Stimulated activated CD8-positive, alpha-beta memory T cell treated with anti-CD3 and anti-CD28 coated beads, Interleukin-7, amount 100 ng/mL, for 48 hours (primary cell): ENCODE measurements around the gene FCAR.
"Not testable (repeated sequence)": the region's sequence is repeated elsewhere in the genome, so short reads cannot be mapped to it uniquely, and the experiment has no call there.

Source experiments
- DNase-seq, 2 donors: peaks; one replicate each; pipeline ENCODE4 v3.0.0-alpha.2; 2020; ENCODE audit warnings: low read depth in 1 of 2; ENCODE audit errors: extremely low read depth in 1 of 2

The FCAR gene

GRCh38 chr19:54893406-54893805 lies 19.4 kb downstream of the FCAR start:
- no peak for DNase-seq

- not testable (repeated sequence) for DNase-seq
These were observed 20.1 kb downstream of the FCAR start for GRCh38 chr19:54894106-54894505.

- DNase-seq: no peak
These were observed 22.0 kb downstream of the FCAR start for GRCh38 chr19:54896036-54896435.

GRCh38 chr19:54898685-54899084 lies 24.6 kb downstream of the FCAR start:
- not testable (repeated sequence) for DNase-seq

GRCh38 chr19:54899646-54900045 lies 25.6 kb downstream of the FCAR start:
- DNase-seq: not testable (repeated sequence)

- DNase-seq: not testable (repeated sequence)
These were observed 27.1 kb downstream of the FCAR start for GRCh38 chr19:54901153-54901552.

- DNase-seq: no peak
These were observed 28.0 kb downstream of the FCAR start for GRCh38 chr19:54902061-54902460.

GRCh38 chr19:54903303-54903702 lies 29.3 kb downstream of the FCAR start:
- no peak for DNase-seq

- DNase-seq: not testable (repeated sequence)
These were observed 30.2 kb downstream of the FCAR start for GRCh38 chr19:54904261-54904660.

- no peak for DNase-seq
These were observed 31.4 kb downstream of the FCAR start for GRCh38 chr19:54905421-54905802.

- DNase-seq: no peak
These were observed 31.9 kb downstream of the FCAR start, which contains the start of gene NCR1 for GRCh38 chr19:54905803-54906511. TSS of gene NCR1 (plus strand) at chr19:54906148. CDS start at chr19:54906188, 40 bp downstream.

- DNase-seq: no peak
These were observed 32.8 kb downstream of the FCAR start for GRCh38 chr19:54906819-54907218.

- not testable (repeated sequence) for DNase-seq
These were observed 33.9 kb downstream of the FCAR start for GRCh38 chr19:54907899-54908298.

GRCh38 chr19:54916822-54917221 lies 42.8 kb downstream of the FCAR start:
- DNase-seq: no peak

- no peak for DNase-seq
These were observed 44.5 kb downstream of the FCAR start for GRCh38 chr19:54918499-54918898.

- DNase-seq: not testable (repeated sequence)
These were observed 45.9 kb downstream of the FCAR start for GRCh38 chr19:54919646-54920563.

GRCh38 chr19:54921082-54921481 lies 47.0 kb downstream of the FCAR start:
- DNase-seq: no peak

- DNase-seq: no peak
These were observed 49.2 kb downstream of the FCAR start for GRCh38 chr19:54923276-54923675.

GRCh38 chr19:54928299-54928698 lies 54.3 kb downstream of the FCAR start:
- DNase-seq: no peak

- DNase-seq: no peak
These were observed 63.9 kb downstream of the FCAR start for GRCh38 chr19:54937926-54938325.

GRCh38 chr19:54938906-54939305 lies 64.9 kb downstream of the FCAR start:
- DNase-seq: no peak

- not testable (repeated sequence) for DNase-seq
These were observed 65.5 kb downstream of the FCAR start for GRCh38 chr19:54939538-54939937.
